GM12878 (cell line): Measurements from ENCODE around the gene GPR68. TPM values are rescaled to one million over a fixed set of nuclear protein-coding genes. Genes with fewer than 3 reads are reported as not detected.

Experiments used
- ATAC-seq: fragments of 200-7000 bp; cut with Tn5 transposase; 3 replicates; pipeline ENCODE4 v1.9.1; 2020; ENCODE audit warnings: mild to moderate bottlenecking, moderate library complexity
- BruUV-seq: library from RNA; stranded (reverse); fragments of 400-500 nt; replicated peaks from 2 replicates; lab custom pipeline; 2021; lab: Mats Ljungman, UMichigan
- CTCF ChIA-PET: fragments of 300-600 bp; sonication (Branson Sonifier 250); formaldehyde crosslinking; extraction: SDS; loops from one replicate; lab custom pipeline; 2021; ENCODE audit warnings: inconsistent platforms; lab: Yijun Ruan, JAX
- POLR2A ChIA-PET: fragments of 350-600 bp; formaldehyde crosslinking; extraction: SDS; loops from one replicate; lab custom pipeline; 2021; ENCODE audit warnings: inconsistent platforms; lab: Charles Lee
- RAD21 ChIA-PET: fragments of 300-600 bp; sonication (Branson Sonifier 250); formaldehyde crosslinking; loops from one replicate; lab custom pipeline; 2023; ENCODE audit warnings: antibody characterized with exemption; ENCODE audit not compliant: unreplicated experiment; lab: Charles Lee
- SMC1A ChIA-PET: fragments of 300-600 bp; sonication (Branson Sonifier 250); formaldehyde crosslinking; loops from one replicate; lab custom pipeline; 2023; ENCODE audit not compliant: unreplicated experiment, uncharacterized antibody; lab: Charles Lee
- DNase-seq: peaks from one replicate; pipeline ENCODE4 v3.0.0-alpha.2; 2011; ENCODE audit warnings: low read depth, low spot score
- FAIRE-seq: peaks from 3 replicates; lab custom pipeline; 2011; peaks lifted over from hg19 to GRCh38; lab: Jason Lieb, UNC
- H2AFZ ChIP-seq: 2 replicates; pipeline ENCODE4 v1.6.0; 2011; ENCODE audit warnings: low read depth, low read length, control low read depth; ENCODE audit not compliant: control insufficient read depth
- H3K27ac ChIP-seq: 2 replicates; pipeline ENCODE4 v1.5.1; 2011; ENCODE audit warnings: control low read depth; ENCODE audit not compliant: control insufficient read depth, insufficient read depth
- H3K27me3 ChIP-seq, 2 experiments: replicated peaks in 1 of 2; 2 replicates each; pipeline versions ENCODE4 v1.6.0 to v1.6.1; 2011; ENCODE audit warnings: low read length in 1 of 2; ENCODE audit not compliant: control insufficient read depth in 2 of 2, insufficient read depth in 2 of 2
- H3K36me3 ChIP-seq, 2 experiments: 2 replicates each; pipeline ENCODE4 v1.5.1; 2011; ENCODE audit warnings: low read length in 1 of 2; ENCODE audit not compliant: control insufficient read depth in 2 of 2, insufficient read depth in 2 of 2
- H3K4me1 ChIP-seq: 2 replicates; pipeline ENCODE4 v1.6.1; 2011; ENCODE audit warnings: mild to moderate bottlenecking, low read length, moderate library complexity, mixed read lengths; ENCODE audit not compliant: control insufficient read depth, insufficient read depth
- H3K4me2 ChIP-seq: 2 replicates; pipeline ENCODE4 v1.6.0; 2011; ENCODE audit warnings: control low read depth; ENCODE audit not compliant: control insufficient read depth, insufficient read depth
- H3K4me3 ChIP-seq: fragments of 200-600 bp; sonication (generic); 2 replicates; pipeline ENCODE4 v1.5.1; 2016
- H3K79me2 ChIP-seq: 2 replicates; pipeline ENCODE4 v1.6.0; 2011; ENCODE audit warnings: low read length; ENCODE audit not compliant: control insufficient read depth, insufficient read depth
- H3K9ac ChIP-seq: 2 replicates; pipeline ENCODE4 v1.8.0; 2011; ENCODE audit warnings: low read length, control low read depth, mixed read lengths; ENCODE audit not compliant: control insufficient read depth, insufficient read depth
- H3K9me3 ChIP-seq: replicated peaks from 3 replicates; pipeline ENCODE4 v1.5.1; 2011; ENCODE audit warnings: mild to moderate bottlenecking, low read length; ENCODE audit not compliant: control insufficient read depth, insufficient read depth
- H4K20me1 ChIP-seq: 2 replicates; pipeline ENCODE4 v1.6.0; 2011; ENCODE audit not compliant: control insufficient read depth, insufficient read depth
- CREB1 ChIP-seq: IDR thresholded peaks from 2 replicates; pipeline ENCODE4 v1.6.1; 2012; ENCODE audit warnings: low read depth, mild to moderate bottlenecking, inconsistent platforms
- CREM ChIP-seq: IDR thresholded peaks from 2 replicates; pipeline ENCODE4 v1.6.1; 2014; ENCODE audit warnings: antibody characterized with exemption, low read depth
- FOXM1 ChIP-seq: IDR thresholded peaks from 2 replicates; pipeline ENCODE4 v1.6.1; 2012; ENCODE audit warnings: low read depth, mild to moderate bottlenecking, inconsistent platforms, low read length, moderate library complexity
- GATAD2B ChIP-seq: fragments of 450-650 bp; conservative IDR thresholded peaks from 2 replicates; pipeline ENCODE4 v1.6.1; 2017; ENCODE audit warnings: low read depth, mild to moderate bottlenecking, moderate library complexity
- HDGF ChIP-seq: fragments of 450-650 bp; IDR thresholded peaks from 2 replicates; pipeline ENCODE4 v1.6.1; 2016; ENCODE audit warnings: antibody characterized with exemption
- IRF3 ChIP-seq: fragments of 450-650 bp; IDR thresholded peaks from 2 replicates; pipeline ENCODE4 v1.6.1; 2014; ENCODE audit warnings: mild to moderate bottlenecking
- IRF5 ChIP-seq: fragments of 450-650 bp; IDR thresholded peaks from 2 replicates; pipeline ENCODE4 v1.6.1; 2017; ENCODE audit warnings: borderline replicate concordance
- MTA2 ChIP-seq: fragments of 450-650 bp; IDR thresholded peaks from 2 replicates; pipeline ENCODE4 v1.6.1; 2016; ENCODE audit warnings: low read depth, mild to moderate bottlenecking, moderate library complexity
- MTA3 ChIP-seq: IDR thresholded peaks from 2 replicates; pipeline ENCODE4 v1.6.1; 2012; ENCODE audit warnings: low read length, inconsistent platforms, borderline replicate concordance
- PAX5 ChIP-seq: IDR thresholded peaks from 2 replicates; pipeline ENCODE4 v1.6.1; 2011; ENCODE audit warnings: low read depth, low read length, borderline replicate concordance
- PAX8 ChIP-seq: fragments of 450-650 bp; IDR thresholded peaks from 2 replicates; pipeline ENCODE4 v1.6.1; 2017; ENCODE audit warnings: mild to moderate bottlenecking, moderate library complexity
- PRDM15 ChIP-seq: fragments of 450-650 bp; formaldehyde crosslinking; IDR thresholded peaks from 2 replicates; pipeline ENCODE4 v1.4.0; 2020; ENCODE audit warnings: mild to moderate bottlenecking, moderate library complexity
- RELA ChIP-seq: fragments of 450-650 bp; IDR thresholded peaks from 2 replicates; pipeline ENCODE4 v1.8.0; 2014; ENCODE audit warnings: borderline replicate concordance; ENCODE audit not compliant: partially characterized antibody
- SP1 ChIP-seq: IDR thresholded peaks from one replicate; pipeline ENCODE4 v1.6.1; 2011; ENCODE audit warnings: low read depth, low read length
- SRF ChIP-seq, 2 experiments: IDR thresholded peaks; 2 replicates each; pipeline ENCODE4 v1.6.1; 2011; ENCODE audit warnings: low read depth in 2 of 2, low read length in 2 of 2, mild to moderate bottlenecking in 1 of 2, moderate library complexity in 1 of 2
- SUZ12 ChIP-seq: fragments of 200-600 bp; sonication (generic); IDR thresholded peaks from one replicate; pipeline ENCODE4 v1.6.1; 2018; ENCODE audit warnings: antibody characterized with exemption, mild to moderate bottlenecking; ENCODE audit not compliant: unreplicated experiment
- TCF7 ChIP-seq: IDR thresholded peaks from 2 replicates; pipeline ENCODE4 v1.6.1; 2014; ENCODE audit warnings: antibody characterized with exemption, borderline replicate concordance
- YBX1 ChIP-seq: fragments of 450-650 bp; IDR thresholded peaks from 2 replicates; pipeline ENCODE4 v1.6.1; 2016; ENCODE audit warnings: antibody characterized with exemption
- ZNF24 ChIP-seq: fragments of 450-650 bp; IDR thresholded peaks from 2 replicates; pipeline ENCODE4 v1.6.1; 2017; ENCODE audit warnings: antibody characterized with exemption, mild to moderate bottlenecking
- WGBS: methylation state at CpG from one replicate; pipeline ENCODE4 v1.1.6; 2016; ENCODE audit warnings: low lambda C conversion rate; ENCODE audit not compliant: insufficient replicate concordance, insufficient coverage; ENCODE audit errors: missing lambda C conversion rate; 5-methylcytosine and 5-hydroxymethylcytosine counted together
- in situ Hi-C: fragments of 300-500 bp; cut with MboI; formaldehyde crosslinking; loops from 9 replicates; pipeline ENCODE4 v1.14.3; 2018; ENCODE audit warnings: mixed read lengths
- intact Hi-C: fragments of 100-400 bp; cut with micrococcal nuclease; formaldehyde crosslinking; loops from one replicate; pipeline ENCODE4 v1.14.2; 2022; ENCODE audit not compliant: unreplicated experiment
- polyA plus RNA-seq, 11 experiments: library from polyadenylated mRNA; depleted of rRNA in 4 of 11; unstranded in 6 of 11; stranded (reverse) in 5 of 11; fragments of >200 nt; fragmentation: Nextera tagmentation in 4 of 11; fragmentation: Illumina TruSeq in 1 of 11; extraction: Ambion mirVana in 4 of 11; extraction: Trizol in 1 of 11; gene quantifications; 1 replicate in 1 of 11; 2 replicates in 10 of 11; pipeline versions ENCODE4 v1.2.1 to v1.2.3, GENCODE V29; 2011 to 2016; ENCODE audit warnings: inconsistent platforms in 2 of 11, missing spikeins in 2 of 11, low read depth in 1 of 11
- total RNA-seq, 4 experiments: library from RNA; depleted of rRNA in 3 of 4; stranded (reverse); fragments of >200 nt in 3 of 4; fragmentation: Illumina TruSeq in 1 of 4; extraction: Trizol in 1 of 4; gene quantifications; 2 replicates each; pipeline versions ENCODE4 v1.2.1 to v1.2.3, GENCODE V29; 2013 to 2021

GPR68 gene
- total and polyA plus RNA-seq, 10 of the 15 experiments (the other 5 are each of a cell fraction or from before 2014, with no cell fraction given): 0.06 to 3.4 (median 1.8) TPM

GRCh38 chr14:91202234-91202974, 42.1 kb downstream of the GPR68 start:
- no peak for ATAC-seq

More at GRCh38 chr14:91202234-91202974, 42.1 kb downstream of the GPR68 start:
- in situ Hi-C loops (no loop called here), intact Hi-C loops (no loop called here)
- Histone ChIP-seq H3K4me3 (no peak overlapping the region), H3K9me3 (no peaks in the 10 kb centered on the region; the same call in 2 of the 3 replicates), H2AFZ (no peak overlapping the region), H3K79me2 (no peaks in the 10 kb centered on the region), H3K36me3 (peaks cover 20 to 32% of the 10 kb centered on the region in 2 experiments), H3K27me3 (no peaks in the 10 kb centered on the region), H3K27ac (no peak overlapping the region), H4K20me1 (no peaks in the 10 kb centered on the region), H3K4me2 (no peak overlapping the region), H3K9ac (no peak overlapping the region), H3K4me1 (no peaks in the 10 kb centered on the region)
- BruUV-seq: no TSS peak
- ChIA-PET POLR2A (no interaction called here), RAD21 (interaction anchor here (1.3 kb wide), 1 partner anchor 44 kb away, joined by 3 read pairs; no protein-coding TSS in a partner anchor), SMC1A (interaction anchor here (1.3 to 1.7 kb wide), 2 partner anchors 25 to 78 kb away, joined by 4 to 5 read pairs; no protein-coding TSS in a partner anchor), CTCF (interaction anchor here (1.2 to 1.9 kb wide), 2 partner anchors 9 to 25 kb away, joined by 3 to 5 read pairs; no protein-coding TSS in a partner anchor)
- WGBS: 85% methylated on average over 15 of the region's 15 CpGs
- no peak for FAIRE-seq
- DNase-seq: no peak
- TF ChIP-seq MTA2: no peak
- TF ChIP-seq MTA3: no peak
- no peak for TF ChIP-seq SRF (IDR thresholded peaks at IDR 0.05; ENCODE audit: low read depth in 2 of 2, low read length in 2 of 2)
- TF ChIP-seq IRF5: no peak
- no peak for TF ChIP-seq GATAD2B
- TF ChIP-seq PAX5: no peak
- TF ChIP-seq PAX8: no peak
- no peak for TF ChIP-seq HDGF
- TF ChIP-seq RELA: no peak
- no peak for TF ChIP-seq ZNF24
- no peak for TF ChIP-seq YBX1
- no peak for TF ChIP-seq PRDM15
- TF ChIP-seq TCF7: no peak
- no peak for TF ChIP-seq IRF3
- TF ChIP-seq SUZ12: no peak
- TF ChIP-seq CREM: no peak
- TF ChIP-seq SP1: no peak
- no peak for TF ChIP-seq FOXM1
- TF ChIP-seq CREB1: no peak
